ENCODE measurements around the gene CAB39.

GRCh38 chr2:230746213-230746612 lies 33.6 kb downstream of the CAB39 start:
- no peak for TF ChIP-seq PATZ1 (CRISPR knock-in tag; IDR thresholded peaks at IDR 0.05; ENCODE audit: borderline replicate concordance)
- no peak for TF ChIP-seq ESRRG (CRISPR knock-in tag; IDR thresholded peaks at IDR 0.05)
- TF ChIP-seq ZNF70 (CRISPR knock-in tag; IDR thresholded peaks at IDR 0.05) = no peak

Measured in SK-N-SH treated with all-trans-retinoic acid at 6 μM for 48 hours (cell line).